Measurements from ENCODE around the gene MCC.
"Not testable (repeated sequence)": the region's sequence is repeated elsewhere in the genome, so short reads cannot be mapped to it uniquely, and the experiment has no call there.

DNA sequence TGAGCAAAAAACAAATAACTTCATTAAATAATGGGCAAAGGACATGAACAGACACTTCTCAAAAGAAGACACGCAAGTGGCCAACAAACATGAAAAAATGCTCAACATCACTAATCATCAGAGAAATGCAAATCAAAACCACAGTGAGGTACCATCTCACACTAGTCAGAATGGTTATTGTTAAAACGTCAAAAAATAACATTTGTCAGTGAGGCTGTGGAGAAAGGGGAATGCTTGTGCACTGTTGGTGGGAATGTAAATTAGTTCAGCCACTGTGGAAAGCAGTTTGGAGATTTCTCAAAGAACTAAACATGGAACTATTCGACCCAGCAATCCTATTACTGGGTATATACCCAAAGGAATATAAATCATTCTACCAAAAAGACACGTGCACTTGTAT, 90.3 kb downstream of the MCC start:
- TF ChIP-seq, protein P1, sequence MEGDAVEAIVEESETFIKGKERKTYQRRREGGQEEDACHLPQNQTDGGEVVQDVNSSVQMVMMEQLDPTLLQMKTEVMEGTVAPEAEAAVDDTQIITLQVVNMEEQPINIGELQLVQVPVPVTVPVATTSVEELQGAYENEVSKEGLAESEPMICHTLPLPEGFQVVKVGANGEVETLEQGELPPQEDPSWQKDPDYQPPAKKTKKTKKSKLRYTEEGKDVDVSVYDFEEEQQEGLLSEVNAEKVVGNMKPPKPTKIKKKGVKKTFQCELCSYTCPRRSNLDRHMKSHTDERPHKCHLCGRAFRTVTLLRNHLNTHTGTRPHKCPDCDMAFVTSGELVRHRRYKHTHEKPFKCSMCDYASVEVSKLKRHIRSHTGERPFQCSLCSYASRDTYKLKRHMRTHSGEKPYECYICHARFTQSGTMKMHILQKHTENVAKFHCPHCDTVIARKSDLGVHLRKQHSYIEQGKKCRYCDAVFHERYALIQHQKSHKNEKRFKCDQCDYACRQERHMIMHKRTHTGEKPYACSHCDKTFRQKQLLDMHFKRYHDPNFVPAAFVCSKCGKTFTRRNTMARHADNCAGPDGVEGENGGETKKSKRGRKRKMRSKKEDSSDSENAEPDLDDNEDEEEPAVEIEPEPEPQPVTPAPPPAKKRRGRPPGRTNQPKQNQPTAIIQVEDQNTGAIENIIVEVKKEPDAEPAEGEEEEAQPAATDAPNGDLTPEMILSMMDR (IDR thresholded peaks at IDR 0.05) = not testable (repeated sequence)
- TF ChIP-seq POLR2A (IDR thresholded peaks at IDR 0.05) = not testable (repeated sequence)

Data from uterus (tissue), 2 donors.